D721Med (cell line): ENCODE data around the gene RAB8B.

Source experiments
- DNase-seq: peaks from one replicate; pipeline ENCODE4 v3.0.0; 2011; ENCODE audit warnings: low spot score; ENCODE audit not compliant: insufficient read length
- FAIRE-seq: peaks from 2 replicates; lab custom pipeline; 2011; peaks lifted over from hg19 to GRCh38; lab: Jason Lieb, UNC
- TF ChIP-seq, protein P1 (sequence below): IDR thresholded peaks from 2 replicates; pipeline ENCODE4 v1.5.1; 2012; ENCODE audit warnings: mild to moderate bottlenecking, control low read depth; ENCODE audit not compliant: insufficient read depth; ENCODE audit errors: missing control alignments

RAB8B gene

GRCh38 chr15:63218100-63218808 is 28.8 kb downstream of the RAB8B start:
- DNase-seq (no peak), FAIRE-seq (no peak)
- TF ChIP-seq, protein P1, sequence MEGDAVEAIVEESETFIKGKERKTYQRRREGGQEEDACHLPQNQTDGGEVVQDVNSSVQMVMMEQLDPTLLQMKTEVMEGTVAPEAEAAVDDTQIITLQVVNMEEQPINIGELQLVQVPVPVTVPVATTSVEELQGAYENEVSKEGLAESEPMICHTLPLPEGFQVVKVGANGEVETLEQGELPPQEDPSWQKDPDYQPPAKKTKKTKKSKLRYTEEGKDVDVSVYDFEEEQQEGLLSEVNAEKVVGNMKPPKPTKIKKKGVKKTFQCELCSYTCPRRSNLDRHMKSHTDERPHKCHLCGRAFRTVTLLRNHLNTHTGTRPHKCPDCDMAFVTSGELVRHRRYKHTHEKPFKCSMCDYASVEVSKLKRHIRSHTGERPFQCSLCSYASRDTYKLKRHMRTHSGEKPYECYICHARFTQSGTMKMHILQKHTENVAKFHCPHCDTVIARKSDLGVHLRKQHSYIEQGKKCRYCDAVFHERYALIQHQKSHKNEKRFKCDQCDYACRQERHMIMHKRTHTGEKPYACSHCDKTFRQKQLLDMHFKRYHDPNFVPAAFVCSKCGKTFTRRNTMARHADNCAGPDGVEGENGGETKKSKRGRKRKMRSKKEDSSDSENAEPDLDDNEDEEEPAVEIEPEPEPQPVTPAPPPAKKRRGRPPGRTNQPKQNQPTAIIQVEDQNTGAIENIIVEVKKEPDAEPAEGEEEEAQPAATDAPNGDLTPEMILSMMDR, result no peak

DNA sequence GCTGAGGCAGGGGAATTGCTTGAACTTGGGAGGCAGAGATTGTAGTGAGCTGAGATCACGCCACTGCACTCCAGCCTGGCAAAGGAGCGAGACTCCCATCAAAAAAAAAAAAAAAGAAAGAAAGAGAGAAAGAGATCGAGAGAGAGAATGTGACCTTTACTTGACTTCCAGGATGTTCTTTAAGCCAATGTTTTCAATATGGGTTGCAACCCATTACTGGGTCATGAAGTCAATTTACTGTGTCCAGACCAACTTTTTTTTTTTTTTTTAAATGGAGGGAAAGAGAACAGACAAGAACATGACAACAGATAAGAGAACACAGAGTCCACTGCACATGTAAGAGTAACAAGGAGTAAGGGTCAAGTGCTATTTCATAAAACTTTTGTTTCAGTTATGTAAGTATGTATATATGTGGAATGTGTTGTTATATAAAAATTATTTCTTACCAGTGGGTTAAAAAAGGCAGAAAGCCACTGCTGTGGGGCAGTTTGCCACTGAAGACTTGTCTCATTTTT is 29.8 kb downstream of the RAB8B start:
- no peak for DNase-seq
- FAIRE-seq, result no peak
- TF ChIP-seq, protein P1, result no peak

DNA sequence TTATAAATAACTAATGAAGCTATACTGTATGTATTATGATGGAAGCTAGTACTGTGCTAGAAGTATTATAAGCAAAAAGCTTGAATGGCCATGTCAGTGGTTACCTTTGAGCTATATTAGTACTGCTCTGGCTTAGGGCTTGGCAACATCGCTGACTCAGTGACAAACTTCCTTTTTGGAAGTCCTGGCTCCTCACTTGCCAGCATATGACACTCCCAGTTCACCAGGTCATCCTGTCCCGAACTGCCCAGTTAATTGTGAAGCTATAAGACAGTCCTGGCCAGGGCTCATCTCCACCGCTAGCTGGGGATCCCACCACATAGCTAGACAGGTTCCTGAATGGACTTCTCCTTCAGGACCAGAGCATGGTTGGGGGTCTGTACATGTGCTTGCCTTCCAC is 31.9 kb downstream of the RAB8B start:
- TF ChIP-seq, protein P1, result no peak
- FAIRE-seq (no peak), DNase-seq (no peak)

GRCh38 chr15:63223463-63223862 is 34.1 kb downstream of the RAB8B start:
- FAIRE-seq (no peak), DNase-seq (no peak)
- TF ChIP-seq, protein P1, result no peak

- no peak for DNase-seq
- FAIRE-seq, result no peak
- TF ChIP-seq, protein P1, result no peak
Observed at GRCh38 chr15:63225381-63225780, 36.0 kb downstream of the RAB8B start.

- TF ChIP-seq, protein P1, result no peak
- no peak for DNase-seq
- no peak for FAIRE-seq
Observed at GRCh38 chr15:63226155-63226883, 36.9 kb downstream of the RAB8B start.
